Choroid plexus epithelial cell (primary cell): Measurements from ENCODE around the gene FZR1.

Experiments
- DNase-seq: peaks from one replicate; pipeline ENCODE4 v3.0.0-alpha.2; 2010; ENCODE audit warnings: low read depth
- H3K4me3 ChIP-seq: 2 replicates; pipeline ENCODE4 v1.5.1; 2011; ENCODE audit warnings: low read depth, mild to moderate bottlenecking, control low read depth, low read length, moderate library complexity
- TF ChIP-seq, protein P1 (sequence below): conservative IDR thresholded peaks from 2 replicates; pipeline ENCODE4 v1.5.1; 2011; ENCODE audit warnings: low read depth, mild to moderate bottlenecking, control low read depth, inconsistent platforms, low read length, moderate library complexity

The FZR1 gene

DNA sequence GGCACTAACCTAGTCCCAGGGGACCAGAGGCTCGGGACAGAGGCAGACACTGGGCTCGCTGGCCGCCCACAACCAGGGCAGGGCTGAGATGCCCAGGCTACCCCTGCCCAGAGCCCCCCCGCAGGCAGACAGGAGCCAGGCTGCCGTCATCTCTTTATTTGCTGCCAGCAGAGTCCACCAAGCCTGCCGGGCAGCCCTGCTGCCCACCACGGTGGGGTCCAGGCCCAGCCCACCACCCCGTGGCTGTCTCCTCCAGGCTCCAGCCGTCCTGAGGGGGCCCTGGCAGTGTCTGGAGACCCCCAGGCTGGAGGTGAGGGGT, 37.9 kb downstream of the FZR1 start:
- TF ChIP-seq, protein P1, sequence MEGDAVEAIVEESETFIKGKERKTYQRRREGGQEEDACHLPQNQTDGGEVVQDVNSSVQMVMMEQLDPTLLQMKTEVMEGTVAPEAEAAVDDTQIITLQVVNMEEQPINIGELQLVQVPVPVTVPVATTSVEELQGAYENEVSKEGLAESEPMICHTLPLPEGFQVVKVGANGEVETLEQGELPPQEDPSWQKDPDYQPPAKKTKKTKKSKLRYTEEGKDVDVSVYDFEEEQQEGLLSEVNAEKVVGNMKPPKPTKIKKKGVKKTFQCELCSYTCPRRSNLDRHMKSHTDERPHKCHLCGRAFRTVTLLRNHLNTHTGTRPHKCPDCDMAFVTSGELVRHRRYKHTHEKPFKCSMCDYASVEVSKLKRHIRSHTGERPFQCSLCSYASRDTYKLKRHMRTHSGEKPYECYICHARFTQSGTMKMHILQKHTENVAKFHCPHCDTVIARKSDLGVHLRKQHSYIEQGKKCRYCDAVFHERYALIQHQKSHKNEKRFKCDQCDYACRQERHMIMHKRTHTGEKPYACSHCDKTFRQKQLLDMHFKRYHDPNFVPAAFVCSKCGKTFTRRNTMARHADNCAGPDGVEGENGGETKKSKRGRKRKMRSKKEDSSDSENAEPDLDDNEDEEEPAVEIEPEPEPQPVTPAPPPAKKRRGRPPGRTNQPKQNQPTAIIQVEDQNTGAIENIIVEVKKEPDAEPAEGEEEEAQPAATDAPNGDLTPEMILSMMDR = no peak
- no peak overlapping the region for H3K4me3 ChIP-seq
- no peak for DNase-seq

DNA sequence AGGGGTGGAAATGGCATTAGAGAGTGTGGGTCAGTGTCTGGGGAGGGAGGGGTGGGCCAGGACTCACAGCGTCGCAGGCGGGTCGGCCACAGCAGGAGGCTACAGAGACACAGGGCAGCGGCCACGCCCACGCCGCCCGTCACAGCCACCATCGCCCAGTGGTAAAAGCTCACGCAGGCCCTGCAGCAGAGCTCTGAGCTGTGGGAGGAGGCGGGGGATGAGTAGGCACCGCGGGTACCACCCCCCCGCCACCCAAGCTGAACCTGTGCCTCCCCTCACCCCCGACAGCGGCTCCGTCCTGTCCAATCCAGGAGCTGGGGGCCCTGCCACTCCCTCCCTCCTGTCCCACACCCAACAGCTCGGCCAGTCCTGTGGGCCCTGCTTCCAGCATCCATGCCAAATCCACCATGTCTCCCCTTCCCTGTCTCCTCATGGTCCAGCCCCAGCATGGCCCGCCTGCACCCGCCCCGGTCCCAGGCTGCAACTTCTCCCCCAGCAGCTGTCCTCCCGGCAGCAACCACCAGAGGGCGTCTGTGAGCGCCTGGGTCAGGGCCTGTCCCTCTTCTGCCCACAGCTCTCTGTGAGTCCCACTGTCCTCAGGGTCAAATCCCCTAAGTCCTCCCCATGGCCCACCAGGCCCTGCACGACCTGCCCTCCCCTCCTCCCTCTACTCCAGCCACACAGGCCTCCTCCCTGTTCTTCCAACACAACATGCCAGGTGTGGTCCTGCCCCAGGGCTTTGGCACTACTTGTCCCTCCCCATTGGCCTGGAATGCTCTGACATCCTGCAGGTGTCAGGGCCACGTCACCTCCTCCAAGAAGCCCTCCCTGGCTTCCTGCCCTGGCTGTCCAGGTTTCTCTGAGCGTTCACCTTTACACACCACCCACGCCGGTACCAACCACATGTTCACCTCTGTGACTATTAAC, 38.9 kb downstream of the FZR1 start:
- TF ChIP-seq, protein P1 = peak; percentile 95
- no peak overlapping the region for H3K4me3 ChIP-seq
- peak; percentile 50 for DNase-seq

DNA sequence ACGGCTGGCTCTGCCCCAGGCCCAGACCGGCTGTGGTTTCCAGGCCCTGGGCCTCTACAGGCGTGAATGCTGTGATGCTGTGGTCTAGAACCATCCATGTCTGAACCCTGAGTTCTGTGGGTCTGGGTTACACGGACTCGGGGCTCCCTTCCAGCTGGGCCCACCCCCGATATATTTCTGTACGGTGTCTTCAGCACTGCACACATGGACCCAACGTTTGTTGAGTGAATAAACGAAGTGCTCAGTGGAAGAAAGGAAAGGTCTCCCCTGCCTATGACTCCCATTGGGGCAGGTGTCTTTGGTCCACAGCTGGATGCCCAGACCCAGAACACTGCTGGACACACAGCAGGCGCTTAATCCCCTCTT, 39.5 kb downstream of the FZR1 start:
- H3K4me3 ChIP-seq = no peak overlapping the region
- no peak for DNase-seq
- TF ChIP-seq, protein P1 = no peak

DNA sequence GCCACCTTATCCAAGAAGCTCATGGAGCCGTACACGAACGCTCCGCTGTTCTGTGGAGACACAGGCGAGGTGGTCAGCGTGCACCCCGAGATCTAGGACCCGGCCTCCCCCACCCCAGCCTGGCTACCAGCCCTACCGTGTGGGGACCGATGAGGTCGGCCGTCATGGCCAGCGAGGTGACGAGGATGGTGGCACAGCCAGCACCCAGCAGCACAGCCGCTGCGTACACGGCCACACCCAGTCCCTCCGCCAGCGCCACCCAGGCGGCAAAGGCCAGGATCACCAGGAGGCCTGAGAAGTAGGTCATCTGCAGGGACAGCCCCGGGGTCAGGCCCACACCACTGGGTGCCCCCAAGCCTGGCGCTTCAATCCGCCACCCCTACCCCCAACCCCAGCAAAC, 40.0 kb downstream of the FZR1 start:
- DNase-seq = no peak
- H3K4me3 ChIP-seq = no peak overlapping the region
- TF ChIP-seq, protein P1 = no peak

DNA sequence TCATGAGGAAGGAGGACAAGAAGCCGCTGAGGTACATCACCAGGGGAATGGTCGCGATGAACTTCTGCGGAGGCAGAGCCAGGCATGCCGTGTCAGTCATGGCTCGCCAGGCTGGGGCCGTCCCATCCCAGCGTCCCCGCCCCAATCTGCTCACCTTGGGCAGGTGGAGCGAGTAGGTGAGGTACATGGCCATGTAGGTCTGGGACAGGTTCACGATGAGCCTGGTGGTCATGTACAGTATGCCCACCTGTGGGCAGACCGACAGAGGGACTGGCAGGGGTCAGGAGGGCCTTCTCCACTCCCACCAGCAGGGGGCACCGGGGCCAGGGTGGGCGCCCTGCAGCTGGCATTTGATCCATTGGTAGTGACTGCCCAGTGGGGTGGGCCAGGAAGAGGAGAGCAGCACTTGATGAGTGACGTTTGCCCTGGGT, 41.2 kb downstream of the FZR1 start:
- no peak for DNase-seq
- TF ChIP-seq, protein P1 = peak; percentile 66
- no peak overlapping the region for H3K4me3 ChIP-seq

DNA sequence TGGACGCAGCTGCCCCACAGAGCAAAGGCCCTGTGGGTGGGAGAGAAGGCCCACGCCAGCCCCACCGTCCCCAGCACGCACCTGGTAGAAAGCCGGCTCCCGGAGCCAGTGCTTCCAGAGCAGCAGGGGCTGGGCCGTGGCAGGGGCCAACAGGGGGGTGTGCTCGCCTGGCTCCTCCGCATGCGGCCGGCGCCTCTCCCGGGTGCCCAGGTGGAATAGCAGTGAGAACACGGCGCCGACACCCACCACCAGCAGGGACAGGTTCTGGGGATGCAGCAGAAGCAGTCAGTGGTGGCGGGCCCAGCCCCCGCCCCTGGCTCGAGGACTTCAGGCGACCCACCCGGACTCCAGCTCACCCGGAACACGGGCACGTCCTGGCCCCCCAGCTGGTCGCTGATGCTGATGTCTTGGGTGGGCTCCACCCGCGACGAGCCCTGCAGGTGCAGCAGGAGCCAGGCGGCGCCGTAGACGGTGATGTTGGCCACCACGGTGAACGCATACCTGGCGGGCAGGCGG, 41.7 kb downstream of the FZR1 start:
- DNase-seq = no peak
- TF ChIP-seq, protein P1 = no peak
- H3K4me3 ChIP-seq = no peak overlapping the region

DNA sequence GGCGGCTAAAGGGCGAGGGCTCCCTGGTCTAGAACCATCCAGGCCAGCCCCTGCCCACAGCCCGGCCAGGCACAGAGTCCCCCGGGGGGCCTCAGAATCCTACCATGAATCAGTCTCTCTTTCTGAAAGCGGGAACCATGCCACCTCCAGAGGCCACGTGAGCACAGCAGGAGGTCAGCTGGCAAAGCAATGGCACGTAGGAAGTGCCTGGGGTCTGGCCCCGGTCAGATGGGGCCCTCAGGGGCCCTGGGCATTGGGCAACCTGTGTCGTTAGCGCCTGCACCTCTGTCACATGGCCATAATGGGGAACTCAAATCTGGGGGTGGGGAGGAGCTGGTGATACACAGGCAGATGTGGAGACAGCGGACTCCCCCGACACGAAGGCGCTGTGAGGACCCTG, 42.5 kb downstream of the FZR1 start:
- no peak for DNase-seq
- H3K4me3 ChIP-seq = no peak overlapping the region
- TF ChIP-seq, protein P1 = no peak
